Memory B cell (primary cell): ENCODE results near the gene GOPC.

Experiments
- ATAC-seq: fragments of 150-1000 bp; cut with Tn5 transposase; 2 replicates; pipeline ENCODE4 v1.10.0; 2021; ENCODE audit warnings: low read depth, mild to moderate bottlenecking, moderate library complexity
- DNase-seq, 2 donors: peaks; one replicate each; pipeline ENCODE4 v3.0.0; 2022; ENCODE audit warnings: low spot score in 2 of 2
- H3K27ac Mint-ChIP-seq: one replicate; pipeline ENCODE4 v1.8.0; 2022; ENCODE audit warnings: mild to moderate bottlenecking, moderate library complexity, mixed read lengths
- H3K27me3 Mint-ChIP-seq: one replicate; pipeline ENCODE4 v1.8.0; 2022; ENCODE audit warnings: mixed read lengths
- H3K36me3 Mint-ChIP-seq: one replicate; pipeline ENCODE4 v1.8.0; 2022; ENCODE audit warnings: mild to moderate bottlenecking, mixed read lengths
- H3K4me1 Mint-ChIP-seq: one replicate; pipeline ENCODE4 v1.8.0; 2022; ENCODE audit warnings: mixed read lengths
- H3K4me3 Mint-ChIP-seq: one replicate; pipeline ENCODE4 v1.8.0; 2022; ENCODE audit warnings: mild to moderate bottlenecking, moderate library complexity, mixed read lengths
- H3K9me3 Mint-ChIP-seq: one replicate; pipeline ENCODE4 v1.8.0; 2022; ENCODE audit warnings: mixed read lengths

Gene GOPC

GRCh38 chr6:117549611-117550010 lies 52.7 kb downstream of the GOPC start:
- peaks cover 6% of the 10 kb centered on the region for H3K27me3 Mint-ChIP-seq
- H3K9me3 Mint-ChIP-seq, result no peaks in the 10 kb centered on the region
- H3K4me3 Mint-ChIP-seq, result no peak overlapping the region
- no peak overlapping the region for H3K27ac Mint-ChIP-seq
- no peaks in the 10 kb centered on the region for H3K36me3 Mint-ChIP-seq
- H3K4me1 Mint-ChIP-seq, result peaks cover 7% of the 10 kb centered on the region
- DNase-seq (no peak), ATAC-seq (peak; percentile 21)

- no peaks in the 10 kb centered on the region for H3K36me3 Mint-ChIP-seq
- no peak for ATAC-seq
- DNase-seq, result no peak
- H3K27ac Mint-ChIP-seq, result no peak overlapping the region
- H3K4me1 Mint-ChIP-seq, result peaks cover 7% of the 10 kb centered on the region
- H3K9me3 Mint-ChIP-seq, result no peaks in the 10 kb centered on the region
- H3K4me3 Mint-ChIP-seq, result no peak overlapping the region
- H3K27me3 Mint-ChIP-seq, result peaks cover 6% of the 10 kb centered on the region
Observed at GRCh38 chr6:117548797-117549301, 53.5 kb downstream of the GOPC start.

GRCh38 chr6:117547688-117548621 lies 54.4 kb downstream of the GOPC start:
- Mint-ChIP-seq H3K36me3 (no peaks in the 10 kb centered on the region), H3K27ac (no peak overlapping the region), H3K9me3 (no peaks in the 10 kb centered on the region), H3K4me1 (peaks cover 7% of the 10 kb centered on the region), H3K27me3 (peaks cover 6% of the 10 kb centered on the region), H3K4me3 (peak overlapping the region; percentile 73)
- DNase-seq (peak in 1 of 2 donors; percentile 15), ATAC-seq (peak; percentile 58)

- Mint-ChIP-seq H3K27ac (no peak overlapping the region), H3K4me1 (peaks cover 7% of the 10 kb centered on the region), H3K4me3 (no peak overlapping the region), H3K36me3 (no peaks in the 10 kb centered on the region), H3K9me3 (no peaks in the 10 kb centered on the region), H3K27me3 (peaks cover 6% of the 10 kb centered on the region)
- DNase-seq (no peak), ATAC-seq (no peak)
Observed at GRCh38 chr6:117546674-117547073, 55.6 kb downstream of the GOPC start.

GRCh38 chr6:117545161-117545595 lies 57.1 kb downstream of the GOPC start:
- no peak overlapping the region for H3K4me3 Mint-ChIP-seq
- H3K27me3 Mint-ChIP-seq, result peaks cover 6% of the 10 kb centered on the region
- ATAC-seq, result no peak

GRCh38 chr6:117544716-117545115 lies 57.6 kb downstream of the GOPC start:
- Mint-ChIP-seq H3K36me3 (no peaks in the 10 kb centered on the region), H3K27ac (no peak overlapping the region)
- DNase-seq, result no peak

More at GRCh38 chr6:117545161-117545595, 57.1 kb downstream of the GOPC start:
- no peak for DNase-seq
- Mint-ChIP-seq H3K36me3 (no peaks in the 10 kb centered on the region), H3K27ac (no peak overlapping the region), H3K4me1 (peaks cover 7% of the 10 kb centered on the region), H3K9me3 (no peaks in the 10 kb centered on the region)

GRCh38 chr6:117542493-117542892 lies 59.8 kb downstream of the GOPC start:
- no peak overlapping the region for H3K4me3 Mint-ChIP-seq
- H3K27me3 Mint-ChIP-seq, result peaks cover 8% of the 10 kb centered on the region
- no peak overlapping the region for H3K27ac Mint-ChIP-seq
- ATAC-seq (no peak), DNase-seq (no peak)
- peaks cover 2% of the 10 kb centered on the region for H3K4me1 Mint-ChIP-seq
- H3K36me3 Mint-ChIP-seq, result no peaks in the 10 kb centered on the region
- H3K9me3 Mint-ChIP-seq, result no peaks in the 10 kb centered on the region

More at GRCh38 chr6:117544716-117545115, 57.6 kb downstream of the GOPC start:
- no peaks in the 10 kb centered on the region for H3K9me3 Mint-ChIP-seq
- H3K4me3 Mint-ChIP-seq, result no peak overlapping the region
- no peak for ATAC-seq
- H3K27me3 Mint-ChIP-seq, result peaks cover 6% of the 10 kb centered on the region
- H3K4me1 Mint-ChIP-seq, result peaks cover 7% of the 10 kb centered on the region

- DNase-seq (no peak), ATAC-seq (no peak)
- no peak overlapping the region for H3K4me3 Mint-ChIP-seq
- peaks cover 5% of the 10 kb centered on the region for H3K27me3 Mint-ChIP-seq
- no peaks in the 10 kb centered on the region for H3K4me1 Mint-ChIP-seq
- no peaks in the 10 kb centered on the region for H3K36me3 Mint-ChIP-seq
- no peak overlapping the region for H3K27ac Mint-ChIP-seq
- H3K9me3 Mint-ChIP-seq, result no peaks in the 10 kb centered on the region
Observed at GRCh38 chr6:117540670-117541069, 61.6 kb downstream of the GOPC start.

- Mint-ChIP-seq H3K4me1 (no peaks in the 10 kb centered on the region), H3K27me3 (peaks cover 5% of the 10 kb centered on the region)
Observed at GRCh38 chr6:117538615-117539014, 63.7 kb downstream of the GOPC start.

GRCh38 chr6:117536317-117536716 lies 66.0 kb downstream of the GOPC start:
- DNase-seq, result no peak

More at GRCh38 chr6:117538615-117539014, 63.7 kb downstream of the GOPC start:
- Mint-ChIP-seq H3K4me3 (no peak overlapping the region), H3K9me3 (no peaks in the 10 kb centered on the region), H3K36me3 (no peaks in the 10 kb centered on the region), H3K27ac (no peak overlapping the region)
- DNase-seq, result no peak
- ATAC-seq, result no peak

GRCh38 chr6:117534974-117535373 lies 67.3 kb downstream of the GOPC start:
- no peaks in the 10 kb centered on the region for H3K36me3 Mint-ChIP-seq
- no peak overlapping the region for H3K4me3 Mint-ChIP-seq
- DNase-seq, result no peak
- no peaks in the 10 kb centered on the region for H3K9me3 Mint-ChIP-seq
- ATAC-seq, result no peak
- no peaks in the 10 kb centered on the region for H3K4me1 Mint-ChIP-seq
- H3K27me3 Mint-ChIP-seq, result peaks cover 7% of the 10 kb centered on the region
- no peak overlapping the region for H3K27ac Mint-ChIP-seq

More at GRCh38 chr6:117536317-117536716, 66.0 kb downstream of the GOPC start:
- Mint-ChIP-seq H3K9me3 (no peaks in the 10 kb centered on the region), H3K27ac (no peak overlapping the region), H3K36me3 (no peaks in the 10 kb centered on the region), H3K4me1 (no peaks in the 10 kb centered on the region), H3K27me3 (peaks cover 7% of the 10 kb centered on the region), H3K4me3 (no peak overlapping the region)
- no peak for ATAC-seq

- ATAC-seq (no peak), DNase-seq (no peak)
- no peaks in the 10 kb centered on the region for H3K36me3 Mint-ChIP-seq
- no peak overlapping the region for H3K27ac Mint-ChIP-seq
- H3K9me3 Mint-ChIP-seq, result no peaks in the 10 kb centered on the region
- no peaks in the 10 kb centered on the region for H3K4me1 Mint-ChIP-seq
- no peak overlapping the region for H3K4me3 Mint-ChIP-seq
- peaks cover 7% of the 10 kb centered on the region for H3K27me3 Mint-ChIP-seq
Observed at GRCh38 chr6:117533775-117534174, 68.5 kb downstream of the GOPC start.

GRCh38 chr6:117531809-117532725 lies 70.2 kb downstream of the GOPC start:
- no peak overlapping the region for H3K4me3 Mint-ChIP-seq
- ATAC-seq, result no peak
- no peak overlapping the region for H3K27ac Mint-ChIP-seq
- peaks cover 7% of the 10 kb centered on the region for H3K27me3 Mint-ChIP-seq
- no peak for DNase-seq
- H3K9me3 Mint-ChIP-seq, result no peaks in the 10 kb centered on the region
- H3K36me3 Mint-ChIP-seq, result no peaks in the 10 kb centered on the region
- H3K4me1 Mint-ChIP-seq, result no peaks in the 10 kb centered on the region

- H3K27ac Mint-ChIP-seq, result no peak overlapping the region
- no peak for DNase-seq
- no peaks in the 10 kb centered on the region for H3K4me1 Mint-ChIP-seq
- peaks cover 8% of the 10 kb centered on the region for H3K27me3 Mint-ChIP-seq
- no peaks in the 10 kb centered on the region for H3K36me3 Mint-ChIP-seq
- no peak overlapping the region for H3K4me3 Mint-ChIP-seq
- H3K9me3 Mint-ChIP-seq, result no peaks in the 10 kb centered on the region
- ATAC-seq, result no peak
Observed at GRCh38 chr6:117531346-117531745, 71.0 kb downstream of the GOPC start.
